Fibroblast of gingiva (primary cell): Measurements from ENCODE around the gene PRDM8.
A peak's percentile ranks its signal among the peaks of the same experiment; 100 is the strongest.

Experiments
- DNase-seq: peaks from one replicate; pipeline ENCODE4 v3.0.0-alpha.2; 2011; ENCODE audit warnings: low read depth

The PRDM8 gene

DNA sequence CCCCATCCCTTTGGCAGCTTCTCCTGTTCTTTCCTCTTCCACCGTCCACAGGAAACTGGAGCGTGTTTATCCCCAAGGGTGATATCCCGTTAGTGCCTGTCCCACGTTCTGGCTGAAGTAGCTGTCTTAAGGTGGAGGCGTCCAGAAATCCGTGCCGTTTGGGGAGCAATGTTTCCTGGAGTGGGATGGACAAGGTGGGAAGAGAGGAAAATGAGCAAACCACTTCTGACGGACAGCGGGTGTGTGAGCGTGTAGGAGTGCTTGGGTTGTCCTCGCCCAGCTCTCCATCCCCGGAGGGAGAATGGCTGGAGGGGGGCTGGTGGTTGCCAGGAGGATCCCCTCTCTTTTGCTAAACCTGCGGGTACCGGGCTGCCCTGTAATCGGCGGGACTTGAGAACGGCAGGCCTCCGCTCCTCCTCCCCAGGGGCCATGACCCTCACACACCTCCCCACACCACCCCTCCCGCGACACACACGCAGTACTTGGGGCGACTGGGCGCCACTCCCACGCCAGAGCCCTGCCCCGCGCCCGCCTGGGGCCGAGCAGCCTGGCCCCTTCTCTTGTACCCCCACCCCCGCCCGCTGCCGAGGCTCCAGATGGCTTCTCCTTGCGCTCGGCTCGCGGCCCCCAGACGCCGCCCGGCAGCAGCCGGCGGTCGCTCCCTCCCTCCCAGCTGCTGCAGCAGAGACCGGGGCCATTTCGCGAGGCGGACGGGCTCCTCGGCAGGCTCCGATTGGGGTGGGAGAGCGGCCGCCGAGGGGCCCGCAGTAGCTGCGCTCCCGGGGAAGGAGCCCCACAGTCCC, 13.9 kb upstream of the PRDM8 start:
- peak; percentile 24 for DNase-seq

DNA sequence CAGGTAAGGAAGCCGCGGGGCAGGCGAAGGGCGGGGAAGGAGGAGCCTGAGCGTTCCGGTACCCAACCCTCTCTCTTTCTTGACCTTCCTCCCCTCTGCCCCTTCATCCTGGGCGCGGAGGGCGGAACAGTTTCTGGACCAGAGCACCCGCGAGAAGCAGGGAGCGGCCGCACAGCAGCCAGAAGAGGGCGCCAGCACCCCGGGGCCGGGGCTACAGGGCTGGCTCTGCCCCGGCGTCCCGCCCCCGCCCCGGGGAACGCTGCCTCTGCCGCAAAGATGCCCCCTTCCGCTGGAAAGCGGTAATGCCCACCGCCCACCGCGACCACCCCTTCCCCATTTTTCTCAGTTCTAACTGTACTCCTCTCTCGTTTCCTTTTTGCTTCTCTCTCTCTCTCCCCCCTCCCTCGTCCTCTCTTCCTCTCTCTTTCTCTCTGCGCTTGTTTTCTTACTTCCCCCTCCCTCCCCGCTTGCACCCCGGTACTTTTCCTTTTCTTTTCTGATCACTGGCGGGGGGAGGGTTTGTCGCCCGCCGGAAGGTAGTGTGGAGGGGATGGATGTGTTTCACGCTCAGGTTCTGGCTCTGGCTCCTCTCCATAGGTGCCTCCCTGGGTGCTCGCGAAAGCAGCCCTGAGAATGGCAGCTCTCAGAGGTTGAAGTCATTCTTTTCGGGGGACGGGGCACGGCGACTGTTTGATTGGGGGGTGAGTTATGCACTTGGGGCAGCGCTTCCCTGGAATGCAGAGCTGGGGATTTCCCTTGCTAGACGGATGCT, 13.1 kb upstream of the PRDM8 start:
- DNase-seq = peak; percentile 81

DNA sequence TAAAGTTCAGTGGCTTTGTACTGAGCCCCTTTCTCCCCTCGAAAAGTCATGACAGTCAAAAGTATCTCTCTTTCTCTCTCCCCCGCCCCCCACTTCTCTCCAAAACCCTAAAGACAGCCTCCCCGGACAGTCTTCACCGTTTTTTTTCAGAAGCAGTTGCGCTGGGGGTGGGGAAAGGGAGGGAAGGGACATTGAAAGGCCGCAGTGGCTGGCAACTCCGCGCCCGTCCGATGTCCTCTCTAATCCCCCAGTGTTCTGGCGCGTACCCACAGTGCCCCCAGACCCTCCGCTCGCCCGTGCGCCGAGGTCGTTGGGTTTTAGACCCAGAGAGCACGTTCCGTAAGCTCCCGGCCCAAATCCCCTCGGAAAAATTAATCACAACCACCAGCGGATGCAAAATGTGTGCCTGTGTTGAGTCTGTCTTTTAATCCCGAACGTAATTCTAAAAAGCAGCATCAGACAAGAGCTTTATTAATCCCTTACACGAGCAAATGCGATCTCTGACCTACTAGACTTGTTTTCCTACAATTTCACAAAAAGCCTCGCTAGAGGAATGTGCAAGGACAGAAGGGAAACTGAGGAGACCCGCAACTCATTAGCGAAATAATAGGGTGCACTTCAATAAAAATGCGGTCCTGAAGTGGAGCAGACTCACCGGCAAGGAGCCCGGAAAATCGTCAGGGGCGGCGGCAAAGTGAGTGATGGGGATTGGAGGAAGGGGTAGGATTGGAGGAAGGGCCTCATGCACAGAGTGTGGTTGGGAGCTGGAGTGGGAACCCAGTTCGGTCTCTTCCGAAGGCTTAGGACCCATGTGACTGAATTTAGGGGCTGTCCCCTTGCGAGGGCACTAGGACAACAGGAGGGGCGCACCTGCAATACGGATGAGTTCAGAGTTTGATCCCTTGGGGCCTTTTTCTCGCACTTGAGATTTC, 12.2 kb upstream of the PRDM8 start:
- DNase-seq = no peak

DNA sequence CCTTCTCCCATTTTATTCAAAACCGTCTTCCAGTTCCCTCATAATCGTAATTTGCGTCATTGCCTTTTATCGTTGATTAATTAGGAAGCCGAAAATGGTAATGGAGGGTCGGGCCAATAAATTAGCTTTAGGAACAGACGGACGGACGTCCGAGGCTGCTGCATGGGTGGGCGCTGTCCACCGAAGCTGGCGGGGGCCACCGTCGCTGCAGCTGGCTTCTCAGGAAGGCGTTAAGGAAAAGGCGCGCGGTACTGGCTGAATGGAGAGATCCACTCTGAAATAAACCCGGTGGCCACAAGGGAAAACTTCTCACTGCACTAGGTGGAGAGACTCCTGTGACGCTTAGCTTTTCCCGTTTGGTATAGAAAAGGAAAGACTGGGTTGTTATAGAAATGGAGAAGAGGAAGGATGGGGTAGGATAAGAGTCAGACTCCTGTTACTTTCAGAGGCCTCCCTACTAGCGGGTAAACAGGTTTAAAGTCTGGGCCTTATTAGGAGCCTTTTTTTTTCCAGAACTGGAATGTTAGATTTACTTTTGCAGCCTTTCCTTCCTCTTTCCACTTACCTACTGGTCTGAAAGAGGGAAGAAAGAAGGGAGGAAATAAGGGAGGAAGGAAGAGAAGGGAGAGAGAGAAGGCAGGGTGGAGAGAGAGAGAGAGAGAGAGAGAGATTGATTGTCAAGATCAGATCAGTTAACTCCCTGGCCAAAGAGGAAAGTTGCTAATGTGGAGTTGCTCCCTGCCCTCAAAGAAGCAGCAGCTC, 11.3 kb upstream of the PRDM8 start:
- no peak for DNase-seq

DNA sequence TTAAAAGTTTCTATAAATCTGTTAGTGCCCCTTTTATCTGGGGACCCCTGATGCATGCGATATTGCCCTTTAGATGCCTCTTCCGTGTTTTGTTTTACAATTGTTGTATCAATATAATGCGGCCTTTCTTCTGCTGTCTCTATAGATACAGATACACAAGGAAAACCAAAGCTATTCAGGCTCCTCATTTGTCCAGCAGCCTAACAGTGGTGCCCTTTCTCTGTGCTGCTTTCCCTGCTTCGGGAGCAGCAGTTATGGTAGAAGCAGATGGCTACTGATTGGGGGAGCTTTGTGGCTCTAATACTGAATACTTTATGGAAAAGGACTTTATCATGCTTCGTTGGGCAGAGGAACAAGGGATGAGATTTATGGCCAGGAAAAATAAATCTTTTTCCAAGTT, 10.6 kb upstream of the PRDM8 start:
- DNase-seq = no peak

DNA sequence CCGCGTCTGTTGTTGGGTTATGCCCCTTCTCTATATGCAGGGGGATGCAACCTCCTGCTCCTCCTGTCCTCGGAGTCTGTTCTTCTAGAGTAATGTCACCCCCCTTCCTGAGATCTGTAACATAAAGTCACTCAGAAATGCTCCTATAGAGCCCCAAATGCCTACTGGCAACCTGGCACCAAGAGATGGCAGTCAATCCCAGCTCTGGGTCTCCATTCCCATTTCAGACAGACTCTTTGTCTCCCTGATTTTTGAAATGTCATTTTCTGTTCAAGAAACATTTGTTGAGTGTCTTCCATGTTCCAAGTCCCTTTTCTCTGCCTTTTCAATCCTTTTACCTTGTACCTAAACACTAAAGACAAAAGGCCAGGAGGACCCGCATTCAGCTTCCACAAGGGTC, 9.6 kb upstream of the PRDM8 start:
- no peak for DNase-seq

DNA sequence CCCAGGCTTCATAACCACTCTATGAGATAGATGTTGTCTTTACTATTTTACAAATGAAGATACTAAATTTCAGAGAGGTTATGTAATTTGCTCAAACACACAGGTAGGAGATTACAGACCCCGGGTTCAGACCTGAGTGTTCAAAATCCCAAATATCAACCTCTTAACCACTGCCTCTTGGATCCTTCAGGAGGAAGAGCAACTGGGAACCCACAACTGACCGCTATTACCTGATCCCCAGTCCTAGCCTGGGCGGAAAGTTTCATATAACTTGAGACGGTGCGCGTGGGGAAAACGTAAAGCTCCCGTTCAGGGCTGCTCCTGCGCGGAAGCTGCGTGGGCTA, 8.9 kb upstream of the PRDM8 start:
- no peak for DNase-seq

DNA sequence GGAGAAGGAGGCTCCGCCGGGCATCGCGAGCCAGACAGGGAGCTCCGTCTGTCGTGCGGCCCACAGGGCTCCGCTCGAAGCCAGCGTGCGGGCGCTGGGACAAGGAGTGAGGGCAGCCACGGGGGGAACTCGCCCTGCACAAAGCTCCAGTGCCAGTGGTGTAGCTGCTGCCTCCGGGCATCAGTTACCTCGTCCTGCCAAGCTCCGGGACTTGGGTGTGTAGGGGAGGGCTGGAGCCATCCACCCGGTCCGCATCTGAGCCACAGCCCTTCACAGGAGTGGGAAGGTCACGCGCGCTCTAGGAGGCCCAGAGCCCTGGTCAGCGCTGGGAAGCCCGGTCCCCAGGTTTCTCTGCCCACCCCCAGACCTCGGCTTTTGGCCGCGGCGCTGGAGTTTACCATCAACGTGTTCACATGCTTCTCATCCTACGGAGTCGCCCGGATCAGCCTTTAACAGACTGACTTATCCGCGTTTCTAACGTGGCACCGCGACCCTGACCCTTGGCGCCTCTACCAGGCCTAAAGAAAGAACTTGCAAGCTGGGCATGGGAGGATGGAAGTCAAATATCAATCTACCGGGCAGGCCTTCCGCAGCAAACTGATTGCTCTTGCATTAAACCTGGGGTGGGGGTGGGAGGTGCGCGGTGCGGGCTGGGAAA, 8.4 kb upstream of the PRDM8 start:
- DNase-seq = no peak

DNA sequence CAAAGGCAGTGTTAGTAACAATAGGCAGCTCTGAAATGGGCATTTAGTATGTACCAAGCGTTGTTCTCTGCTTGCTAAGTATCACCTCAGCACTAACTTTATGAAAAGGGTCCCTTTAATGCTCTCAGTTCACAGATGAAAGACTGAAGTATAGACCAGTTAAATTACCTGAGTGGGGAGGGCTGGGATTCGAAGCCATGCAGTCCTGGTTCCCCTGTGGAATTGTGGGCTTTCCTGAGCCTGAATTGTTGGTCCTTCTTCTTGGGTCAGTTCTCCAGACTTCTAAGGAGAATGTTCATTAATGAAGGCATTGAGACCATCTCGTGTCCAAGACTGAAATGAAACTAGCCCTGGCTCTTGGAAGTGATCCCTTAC, 7.7 kb upstream of the PRDM8 start:
- no peak for DNase-seq

DNA sequence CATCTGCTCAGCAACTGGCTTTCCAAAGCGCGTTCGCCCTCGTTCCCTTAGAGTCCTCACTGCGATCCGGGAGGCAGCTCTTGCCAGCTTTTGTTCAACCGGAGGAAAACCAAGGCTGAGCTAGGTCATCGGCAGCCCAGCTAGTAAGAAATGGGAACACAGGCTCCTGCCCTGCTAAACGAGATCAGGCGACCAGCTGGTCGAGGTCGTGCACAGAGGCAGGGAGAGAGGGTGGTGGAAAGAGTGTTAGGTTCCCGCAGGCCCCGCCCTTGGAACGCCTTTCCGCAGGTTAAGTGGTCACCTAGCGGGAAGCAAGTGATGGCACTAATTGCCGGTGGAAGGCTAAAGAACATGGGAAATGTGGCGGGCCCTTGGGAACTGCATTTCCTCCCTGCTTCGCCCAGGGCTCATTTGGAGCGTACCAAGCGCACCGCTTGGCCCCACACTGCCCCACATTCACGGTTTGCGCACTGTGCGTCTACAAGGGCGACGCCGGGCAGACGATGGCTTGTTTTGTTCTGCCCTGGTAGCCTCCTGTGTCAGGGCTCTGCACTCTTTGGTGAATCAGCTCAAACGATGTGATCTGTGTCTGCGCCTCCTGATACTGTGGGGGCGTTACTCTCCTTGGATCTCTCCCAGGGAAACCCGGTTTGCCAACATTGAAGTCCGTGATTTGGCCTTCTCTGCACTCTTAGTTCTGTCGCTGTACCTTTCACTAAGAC, 7.2 kb upstream of the PRDM8 start:
- peak; percentile 40 for DNase-seq

DNA sequence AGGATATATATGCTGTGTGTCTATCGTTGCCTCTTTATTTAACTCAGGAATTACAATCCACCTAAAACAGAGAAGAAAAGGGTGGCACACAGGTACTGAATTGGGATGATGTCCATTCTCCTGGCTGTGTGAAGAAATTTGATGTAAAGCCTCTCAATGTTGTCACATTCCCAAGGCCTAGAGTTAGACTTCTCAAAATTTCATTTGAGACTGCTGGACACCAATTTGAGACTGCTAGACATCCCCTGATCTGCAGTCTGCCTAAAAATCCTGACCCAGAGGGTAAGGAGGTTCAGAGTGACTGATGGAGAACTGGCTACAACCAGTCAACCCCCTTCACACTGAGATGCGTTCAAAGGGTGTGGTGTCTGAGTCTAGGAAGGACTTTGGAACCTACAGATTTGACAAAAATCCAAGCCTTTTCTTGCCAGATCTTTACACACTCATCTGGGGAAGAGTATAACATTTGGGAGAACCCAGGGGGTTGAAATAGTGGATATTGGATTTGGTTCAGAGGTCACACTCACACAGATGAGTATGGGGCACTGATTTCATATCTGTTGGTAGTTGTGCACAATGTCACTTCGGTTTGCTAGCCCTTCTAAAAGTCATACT, 4.9 kb upstream of the PRDM8 start:
- no peak for DNase-seq

DNA sequence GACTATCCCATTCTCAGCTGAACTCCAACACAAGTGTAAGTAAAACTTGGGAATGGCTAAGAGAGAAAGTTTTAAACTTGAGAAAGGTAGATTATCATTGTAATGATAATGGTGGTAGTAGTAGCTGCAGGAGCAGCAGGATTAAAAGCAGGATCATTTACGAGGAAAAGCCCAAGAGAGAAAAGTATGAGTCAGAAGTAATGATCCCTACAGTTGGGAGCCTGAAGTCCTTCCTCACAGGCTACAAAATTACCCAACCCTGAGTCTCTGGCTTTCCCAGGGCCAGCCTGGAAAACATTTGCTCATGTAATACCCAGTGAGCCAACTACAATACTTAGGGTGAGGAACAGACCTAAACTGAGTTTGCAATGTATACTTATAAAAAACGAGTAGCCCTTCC, 4.4 kb upstream of the PRDM8 start:
- peak; percentile 81 for DNase-seq

DNA sequence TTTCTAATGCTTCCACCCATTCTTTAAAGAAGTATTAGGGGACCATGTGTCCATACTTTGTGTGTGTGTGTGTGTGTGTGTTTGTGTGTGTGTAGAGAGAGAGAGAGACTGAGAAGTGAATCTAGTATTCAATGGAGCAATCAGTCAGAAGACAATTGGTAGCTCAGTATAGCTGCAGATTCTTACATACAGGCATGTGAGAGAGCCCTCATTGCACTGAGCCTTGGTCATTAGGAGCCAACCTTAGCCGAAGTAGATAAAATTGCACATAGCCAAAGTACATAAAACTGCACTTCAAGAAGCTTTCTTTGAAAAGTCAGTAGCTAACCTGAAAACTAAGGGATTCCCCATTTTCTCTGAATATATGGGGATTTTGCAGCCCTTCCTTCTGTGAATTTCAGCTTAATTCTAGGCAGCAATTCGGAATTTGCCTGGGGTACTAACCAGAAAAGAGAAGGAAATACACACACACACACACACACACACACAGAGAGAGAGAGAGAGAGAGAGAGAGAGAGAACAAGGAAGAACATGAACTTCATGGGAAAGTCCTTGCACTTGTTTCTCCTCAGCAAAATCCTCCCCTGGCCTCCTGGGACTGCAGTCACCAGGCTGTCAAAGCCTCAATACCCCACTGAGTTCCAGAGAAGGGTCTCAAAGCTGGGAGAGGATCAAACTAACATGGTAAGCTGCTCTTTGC, 1.7 kb upstream of the PRDM8 start:
- DNase-seq = no peak

DNA sequence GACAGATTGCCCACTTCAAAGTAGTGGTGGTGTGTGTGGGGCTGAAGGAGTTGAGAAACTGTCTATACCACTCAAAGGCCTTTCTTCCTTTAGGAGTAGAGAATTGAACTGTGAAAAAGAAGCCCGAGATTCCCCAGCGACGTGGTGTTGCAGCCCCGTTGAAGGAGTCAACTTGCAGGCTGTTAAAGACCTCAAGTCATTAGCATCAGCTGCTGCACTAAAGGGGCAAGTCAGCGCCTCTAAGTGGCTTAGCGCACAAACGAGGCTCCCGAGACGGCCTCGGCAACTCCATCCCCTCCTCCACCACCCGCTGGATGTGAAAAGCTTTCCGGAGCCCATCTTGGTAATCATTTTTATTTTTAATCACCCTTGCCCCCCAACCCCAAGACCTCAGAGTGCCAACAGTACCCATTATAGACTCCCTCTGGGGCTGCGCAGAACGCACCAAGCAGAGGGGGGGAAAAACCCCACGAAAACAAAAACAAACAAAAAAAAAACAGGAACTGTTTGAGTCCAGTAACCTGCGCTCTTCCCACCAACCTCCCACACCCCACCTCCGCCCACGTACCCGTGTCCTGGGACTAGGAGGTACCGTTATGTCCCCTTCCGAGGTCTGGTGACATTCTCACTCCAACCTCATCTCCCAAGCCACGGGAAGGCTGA, 913 bp upstream of the PRDM8 start:
- no peak for DNase-seq

DNA sequence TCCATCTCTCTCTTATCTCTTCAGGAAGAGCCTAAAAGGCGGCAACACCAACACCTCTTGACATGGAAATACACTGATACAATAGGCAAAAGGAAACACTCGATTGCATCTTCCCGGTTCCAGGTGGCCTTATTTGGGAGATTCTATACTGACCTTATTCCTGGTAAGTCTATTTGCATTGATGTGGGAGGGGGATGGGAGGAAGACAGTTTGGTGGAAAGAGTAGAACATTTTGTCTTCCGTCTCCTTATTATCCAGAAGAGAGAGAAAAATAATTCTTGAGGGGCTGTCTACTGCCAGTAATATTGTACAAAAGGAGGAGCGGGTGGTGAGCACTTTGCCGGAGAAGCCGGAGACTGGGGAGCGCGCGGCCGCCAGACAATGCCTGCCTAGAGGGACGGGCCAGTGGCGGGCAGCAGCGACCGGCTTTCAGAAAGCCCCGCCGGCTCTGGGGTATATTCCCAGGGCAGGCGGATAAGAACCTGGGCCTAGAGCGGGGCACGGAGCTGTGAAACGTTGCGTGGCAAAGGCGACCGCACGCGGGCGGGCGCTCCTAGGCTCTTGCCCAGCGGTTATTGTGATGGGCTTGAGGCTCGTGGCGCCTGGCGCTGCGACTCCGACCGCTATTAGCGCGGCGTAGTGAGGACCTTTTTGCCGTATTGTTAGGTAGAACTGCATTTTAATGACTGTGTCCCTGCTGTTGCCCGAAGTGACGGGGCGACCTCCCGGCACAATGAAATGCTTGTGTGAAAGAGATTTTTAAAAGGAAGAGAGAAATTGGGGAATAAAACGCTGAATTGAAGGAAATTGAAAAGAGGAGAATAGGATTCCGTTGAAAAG, 518 bp downstream of the PRDM8 start:
- DNase-seq = peak; percentile 10

DNA sequence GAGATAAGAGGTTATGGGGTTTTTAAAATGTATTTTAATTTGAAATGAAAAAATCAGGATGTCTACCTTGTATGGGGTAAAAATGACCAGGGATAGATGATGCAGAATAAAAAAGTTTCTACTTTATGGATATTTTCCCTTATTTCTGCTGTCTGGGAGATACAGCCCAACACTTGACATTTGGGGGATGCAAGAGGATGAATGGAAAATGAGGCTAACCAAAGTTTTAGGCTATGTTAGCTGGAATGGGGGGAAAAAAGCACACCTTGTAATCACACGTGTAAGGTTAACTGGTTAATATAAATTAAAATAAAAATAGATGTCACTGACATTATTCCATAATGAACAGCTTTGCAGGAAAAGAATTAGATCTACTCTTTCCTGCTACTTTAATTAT, 1.1 kb downstream of the PRDM8 start:
- no peak for DNase-seq

DNA sequence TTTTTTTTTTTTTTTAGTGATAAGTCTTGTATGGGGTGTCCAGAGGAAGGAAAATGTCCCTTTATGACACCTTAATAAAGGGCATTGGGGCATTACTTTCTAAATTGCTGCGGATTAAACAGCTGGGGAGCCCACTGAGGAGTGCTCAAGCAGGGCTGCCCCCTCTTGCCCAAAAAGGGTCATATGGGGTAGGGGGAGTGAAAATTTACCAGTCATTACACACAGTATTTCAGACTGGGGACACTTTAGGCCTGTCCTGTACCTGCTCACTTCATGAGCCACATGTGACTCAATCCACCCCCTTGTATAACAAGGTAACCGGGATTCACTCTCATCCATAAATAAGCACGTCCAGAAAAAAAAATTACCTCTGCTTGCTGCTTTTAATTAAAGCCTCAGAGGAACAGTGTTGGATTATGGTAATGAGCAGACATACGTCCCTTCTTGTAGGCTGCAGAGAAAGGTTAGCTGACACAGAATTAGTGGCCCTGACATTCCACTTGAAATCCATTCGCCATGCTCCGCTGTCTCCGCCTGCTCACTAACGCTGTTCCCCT, 1.8 kb downstream of the PRDM8 start:
- DNase-seq = no peak

DNA sequence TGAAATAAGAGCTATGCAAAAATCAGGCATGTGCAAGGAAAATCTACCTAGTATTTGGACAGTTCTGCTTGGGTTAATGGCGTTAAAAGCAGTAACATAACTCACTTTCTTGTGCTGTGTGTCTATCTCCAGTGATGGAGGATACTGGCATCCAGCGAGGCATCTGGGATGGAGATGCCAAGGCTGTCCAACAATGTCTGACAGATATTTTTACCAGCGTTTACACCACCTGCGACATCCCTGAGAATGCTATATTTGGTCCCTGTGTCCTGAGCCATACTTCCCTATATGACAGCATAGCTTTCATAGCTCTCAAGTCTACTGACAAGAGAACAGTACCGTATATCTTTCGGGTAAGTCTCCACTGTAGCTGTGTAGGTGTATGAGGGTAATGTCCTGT, 2.6 kb downstream of the PRDM8 start:
- no peak for DNase-seq
